Measurements from ENCODE around the gene FZD7.

FZD7 gene

GRCh38 chr2:202033317-202034248, at the start of gene FZD7:
Gene FZD7 (plus strand): TSS chr2:202033855. CDS start chr2:202034648, 793 bp downstream.
- DNase-seq = peak; percentile 78

GRCh38 chr2:201984333-201984732, 49.3 kb upstream of the FZD7 start:
- DNase-seq = no peak

GRCh38 chr2:201984800-201985525, 48.7 kb upstream of the FZD7 start:
- DNase-seq = no peak

- DNase-seq = no peak
These were observed 47.8 kb upstream of the FZD7 start for GRCh38 chr2:201985728-201986462.

- DNase-seq = no peak
These were observed 47.3 kb upstream of the FZD7 start for GRCh38 chr2:201986463-201986735.

GRCh38 chr2:201987426-201987825, 46.2 kb upstream of the FZD7 start:
- no peak for DNase-seq

- no peak for DNase-seq
These were observed 43.6 kb upstream of the FZD7 start for GRCh38 chr2:201990069-201990468.

GRCh38 chr2:201992960-201993359, 40.7 kb upstream of the FZD7 start:
- no peak for DNase-seq

- DNase-seq = no peak
These were observed 38.5 kb upstream of the FZD7 start for GRCh38 chr2:201994973-201995638.

- DNase-seq = no peak
These were observed 37.6 kb upstream of the FZD7 start for GRCh38 chr2:201996006-201996405.

GRCh38 chr2:201996679-201997314, 36.9 kb upstream of the FZD7 start:
- no peak for DNase-seq

- DNase-seq = no peak
These were observed 34.4 kb upstream of the FZD7 start for GRCh38 chr2:201999279-201999678.

- no peak for DNase-seq
These were observed 31.8 kb upstream of the FZD7 start for GRCh38 chr2:202001826-202002225.

GRCh38 chr2:202002381-202002780, 31.3 kb upstream of the FZD7 start:
- DNase-seq = no peak

GRCh38 chr2:202005272-202005887, 28.3 kb upstream of the FZD7 start:
- DNase-seq = no peak

GRCh38 chr2:202006301-202006700, 27.4 kb upstream of the FZD7 start:
- DNase-seq = no peak

GRCh38 chr2:202007015-202007982, 26.4 kb upstream of the FZD7 start:
- no peak for DNase-seq

GRCh38 chr2:202007983-202008354, 25.7 kb upstream of the FZD7 start:
- no peak for DNase-seq

- no peak for DNase-seq
These were observed 24.6 kb upstream of the FZD7 start for GRCh38 chr2:202009019-202009481.

GRCh38 chr2:202009581-202009980, 24.1 kb upstream of the FZD7 start:
- no peak for DNase-seq

GRCh38 chr2:202014318-202014717, 19.3 kb upstream of the FZD7 start:
- DNase-seq = no peak

Measured in NCI-H774 (cell line).